Effector CD8-positive, alpha-beta T cell (primary cell): ENCODE measurements around the gene REXO4.

Experiments used
- DNase-seq: peaks from one replicate; lab custom pipeline; 2025; lab: John Stamatoyannopoulos, UW

Gene REXO4

GRCh38 chr9:133367778-133368177 lies 50.0 kb downstream of the REXO4 start:
- no peak for DNase-seq

DNA sequence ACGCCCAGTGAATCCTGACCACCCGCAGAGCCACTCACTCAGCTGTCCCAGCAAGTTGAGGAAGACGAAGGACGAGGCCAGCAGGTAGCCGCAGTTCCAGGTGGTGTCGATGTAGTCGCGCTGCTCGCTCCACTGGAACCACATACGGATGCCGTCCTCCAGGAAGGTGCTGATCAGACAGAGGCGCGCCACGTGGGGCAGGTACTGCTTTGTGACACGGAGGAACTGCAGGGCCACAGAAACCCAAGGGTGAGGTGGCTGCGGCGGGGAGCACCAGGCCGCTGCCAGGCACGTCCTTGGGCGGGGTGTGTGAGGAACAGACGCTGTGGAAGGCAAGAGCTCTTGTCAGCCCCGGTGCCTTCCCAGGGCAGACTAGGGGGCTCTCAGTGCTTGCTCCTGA lies 50.6 kb downstream of the REXO4 start:
- no peak for DNase-seq

DNA sequence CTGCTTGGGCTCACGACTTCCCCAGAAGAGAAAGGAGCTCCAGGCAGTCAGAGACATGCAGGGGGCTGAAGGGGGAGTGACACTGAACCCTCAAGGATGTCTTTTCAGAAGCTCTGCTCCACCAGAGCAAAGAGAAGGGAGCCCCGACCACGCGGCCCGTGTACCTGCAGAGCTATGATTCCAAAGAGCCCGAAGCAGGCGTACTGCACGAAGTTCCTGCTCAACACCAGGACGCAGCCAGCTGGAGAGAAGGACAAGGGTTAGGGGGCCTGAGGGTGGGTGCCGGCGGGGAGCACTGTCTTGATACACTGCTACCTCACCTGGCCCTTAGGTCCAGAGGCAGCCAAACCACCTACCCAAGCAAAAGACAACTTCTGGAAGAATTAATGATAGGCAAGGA lies 51.4 kb downstream of the REXO4 start:
- DNase-seq: no peak

DNA sequence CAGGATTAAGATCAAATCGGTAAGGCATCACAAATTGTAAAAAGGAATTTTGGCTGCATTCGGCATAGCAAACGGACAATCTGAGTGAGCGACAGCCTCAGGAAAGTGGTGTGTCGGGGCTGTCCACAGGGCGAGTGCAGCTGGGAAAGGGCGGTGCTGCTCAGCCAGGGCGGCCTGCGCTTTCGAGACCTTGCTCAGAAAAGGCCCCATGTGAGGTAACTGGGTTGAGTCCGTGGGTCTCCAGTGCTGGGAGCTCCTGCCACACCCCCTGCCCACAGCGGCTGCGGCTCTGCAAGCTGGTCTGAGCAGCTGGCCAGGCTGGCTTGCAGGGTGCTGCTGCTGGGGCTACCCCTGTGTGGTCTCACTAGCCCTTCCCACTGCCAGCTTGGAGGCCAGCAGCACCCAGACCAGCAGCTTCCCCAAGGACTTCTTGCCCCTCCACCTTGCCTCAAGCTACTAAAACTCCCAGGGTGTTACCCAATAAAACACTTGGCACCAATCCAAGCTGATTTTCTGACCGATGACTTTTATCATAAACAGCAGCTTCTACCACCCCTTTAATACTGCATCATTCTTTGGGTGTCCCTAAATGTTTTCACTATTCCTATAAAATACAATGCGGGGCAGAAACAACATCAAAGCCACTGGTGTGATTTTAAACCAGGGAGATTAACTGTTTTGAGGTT lies 55.3 kb downstream of the REXO4 start:
- DNase-seq: no peak

DNA sequence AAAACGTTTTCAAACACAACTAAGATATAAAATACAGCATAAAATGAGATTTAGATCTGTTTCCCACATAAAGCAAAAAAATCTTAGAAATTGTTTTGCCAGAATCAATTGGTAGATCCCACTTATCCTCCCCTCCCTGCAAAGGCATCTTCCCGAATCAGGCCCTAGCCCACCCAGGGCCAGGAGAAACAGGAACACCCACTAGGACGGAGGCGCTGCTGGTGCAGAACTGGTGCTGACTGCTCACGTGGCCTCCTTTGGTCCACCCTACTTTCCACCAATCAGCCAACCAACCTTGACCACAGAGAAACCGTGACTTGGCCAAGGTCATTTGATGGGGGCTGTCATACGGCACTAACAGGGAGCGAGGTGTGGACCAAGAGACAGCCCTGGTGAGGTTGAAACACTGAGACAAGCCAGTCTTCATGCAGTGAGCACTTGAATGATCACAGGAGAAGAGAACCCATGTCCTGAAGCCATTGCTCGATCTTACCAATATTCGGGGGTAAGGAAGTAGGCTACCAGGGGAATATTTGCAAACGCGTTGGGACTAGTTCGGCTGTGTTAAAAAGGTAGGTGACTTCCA lies 56.2 kb downstream of the REXO4 start:
- DNase-seq: no peak

- DNase-seq: no peak
Measured at GRCh38 chr9:133360400-133361393, 57.1 kb downstream of the REXO4 start.

DNA sequence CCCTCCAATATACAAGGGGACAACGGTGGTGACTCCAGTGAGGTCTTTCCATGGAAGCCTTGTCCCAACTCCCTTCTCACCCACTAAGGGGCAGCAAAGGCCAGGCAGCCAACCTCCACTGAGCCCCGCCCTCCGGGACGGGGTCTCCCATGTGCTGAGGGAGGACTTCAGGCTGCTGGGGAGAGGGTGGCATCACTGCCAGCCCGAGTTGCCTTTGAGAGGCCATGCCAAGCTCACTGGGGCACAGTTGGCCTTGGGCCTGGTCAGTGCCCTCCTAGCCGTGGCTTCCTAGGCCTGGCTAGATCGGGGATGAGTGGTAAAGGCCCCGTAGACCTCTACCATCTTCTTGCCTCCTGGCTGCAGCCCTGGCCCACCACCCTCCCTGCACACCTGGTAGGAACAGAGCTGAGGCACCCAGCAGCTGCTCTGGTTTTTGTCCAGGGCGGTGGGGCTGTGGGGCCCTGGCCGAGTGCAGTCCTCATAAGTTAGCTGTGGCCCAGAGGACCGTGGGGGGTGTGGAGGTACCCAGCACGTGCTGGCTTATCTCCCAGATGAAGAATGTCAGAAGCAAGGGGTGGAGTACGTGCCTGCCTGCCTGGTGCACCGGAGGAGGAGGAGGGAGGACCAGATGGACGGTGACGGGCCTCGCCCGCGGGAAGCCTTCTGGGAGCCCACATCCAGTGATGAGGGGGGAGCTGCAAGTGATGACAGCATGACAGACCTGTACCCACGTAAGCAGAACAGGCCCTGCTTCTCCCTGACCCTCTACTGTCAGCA lies 58.2 kb downstream of the REXO4 start:
- DNase-seq: no peak

- DNase-seq: no peak
Measured at GRCh38 chr9:133357656-133358055, 60.2 kb downstream of the REXO4 start.

- DNase-seq: peak; percentile 77
Measured at GRCh38 chr9:133356391-133357091, 61.3 kb downstream of the REXO4 start, which contains the start of the genes SURF1 and SURF2. SURF1 (minus strand) TSS chr9:133356487; CDS start chr9:133356453, 34 bp downstream. SURF2 (plus strand) TSS chr9:133356550; CDS start chr9:133356593, 43 bp downstream.
